ENCODE data around the gene LHX8.
"Not testable (repeated sequence)": the region's sequence is repeated elsewhere in the genome, so short reads cannot be mapped to it uniquely, and the experiment has no call there.

The LHX8 gene

GRCh38 chr1:75132812-75133619 lies 1.2 kb upstream of the LHX8 start:
- no peak for DNase-seq (ENCODE audit: low spot score)

GRCh38 chr1:75134647-75135572 lies 722 bp downstream of the LHX8 start:
- DNase-seq (ENCODE audit: low spot score), result no peak

GRCh38 chr1:75135573-75136194 lies 1.5 kb downstream of the LHX8 start:
- no peak for DNase-seq (ENCODE audit: low spot score)

- no peak for DNase-seq (ENCODE audit: low spot score)
Measured at GRCh38 chr1:75136195-75136815, 2.1 kb downstream of the LHX8 start.

- DNase-seq (ENCODE audit: low spot score), result no peak
Measured at GRCh38 chr1:75136921-75137641, 2.9 kb downstream of the LHX8 start.

- no peak for DNase-seq (ENCODE audit: low spot score)
Measured at GRCh38 chr1:75152092-75152491, 17.9 kb downstream of the LHX8 start.

- no peak for DNase-seq (ENCODE audit: low spot score)
Measured at GRCh38 chr1:75159154-75159553, 25.0 kb downstream of the LHX8 start.

GRCh38 chr1:75165264-75165663 lies 31.1 kb downstream of the LHX8 start:
- no peak for DNase-seq (ENCODE audit: low spot score)

GRCh38 chr1:75166821-75167220 lies 32.6 kb downstream of the LHX8 start:
- no peak for DNase-seq (ENCODE audit: low spot score)

GRCh38 chr1:75170011-75170410 lies 35.8 kb downstream of the LHX8 start:
- no peak for DNase-seq (ENCODE audit: low spot score)

GRCh38 chr1:75170981-75171380 lies 36.8 kb downstream of the LHX8 start:
- DNase-seq (ENCODE audit: low spot score), result no peak

GRCh38 chr1:75171876-75172275 lies 37.7 kb downstream of the LHX8 start:
- DNase-seq (ENCODE audit: low spot score), result no peak

GRCh38 chr1:75172556-75172955 lies 38.4 kb downstream of the LHX8 start:
- no peak for DNase-seq (ENCODE audit: low spot score)

- no peak for DNase-seq (ENCODE audit: low spot score)
Measured at GRCh38 chr1:75174031-75174760, 40.0 kb downstream of the LHX8 start.

- DNase-seq (ENCODE audit: low spot score), result not testable (repeated sequence)
Measured at GRCh38 chr1:75181214-75181955, 47.2 kb downstream of the LHX8 start.

- no peak for DNase-seq (ENCODE audit: low spot score)
Measured at GRCh38 chr1:75188892-75189291, 54.7 kb downstream of the LHX8 start.

- no peak for DNase-seq (ENCODE audit: low spot score)
Measured at GRCh38 chr1:75198163-75198562, 64.0 kb downstream of the LHX8 start.

GRCh38 chr1:75198761-75199160 lies 64.6 kb downstream of the LHX8 start:
- no peak for DNase-seq (ENCODE audit: low spot score)

GRCh38 chr1:75202751-75203150 lies 68.6 kb downstream of the LHX8 start:
- DNase-seq (ENCODE audit: low spot score), result no peak
